Activated naive CD4-positive, alpha-beta T cell treated with Interleukin-2 at 50 U/mL for 16 hours (primary cell): ENCODE results near the gene UBE2I.
A peak's percentile ranks its signal among the peaks of the same experiment; 100 is the strongest.
"Not testable (repeated sequence)": the region's sequence is repeated elsewhere in the genome, so short reads cannot be mapped to it uniquely, and the experiment has no call there.

Source experiments
- DNase-seq: peaks from one replicate; pipeline ENCODE4 v3.0.0-alpha.2; 2020

Gene UBE2I

GRCh38 chr16:1293921-1294656 is 15.3 kb upstream of the UBE2I start:
- DNase-seq: no peak

GRCh38 chr16:1295465-1295864 is 14.0 kb upstream of the UBE2I start:
- no peak for DNase-seq

- DNase-seq: not testable (repeated sequence)
These were observed 12.8 kb upstream of the UBE2I start for GRCh38 chr16:1296688-1297017.

GRCh38 chr16:1297018-1297696 is 12.3 kb upstream of the UBE2I start:
- no peak for DNase-seq

- no peak for DNase-seq
These were observed 11.0 kb upstream of the UBE2I start for GRCh38 chr16:1298406-1298805.

- no peak for DNase-seq
These were observed 10.2 kb upstream of the UBE2I start for GRCh38 chr16:1299012-1299867.

- no peak for DNase-seq
These were observed 9.6 kb upstream of the UBE2I start for GRCh38 chr16:1299868-1300203.

GRCh38 chr16:1300664-1301476 is 8.6 kb upstream of the UBE2I start:
- DNase-seq: peak; percentile 77

- DNase-seq: no peak
These were observed 7.9 kb upstream of the UBE2I start for GRCh38 chr16:1301562-1301961.

- no peak for DNase-seq
These were observed 3.6 kb upstream of the UBE2I start for GRCh38 chr16:1305823-1306222.

- DNase-seq: no peak
These were observed 3.1 kb upstream of the UBE2I start for GRCh38 chr16:1306334-1306733.

GRCh38 chr16:1308036-1308976 is 1.1 kb upstream of the UBE2I start:
- no peak for DNase-seq

GRCh38 chr16:1309888-1310831 is 724 bp downstream of the UBE2I start:
- DNase-seq: peak; percentile 69

GRCh38 chr16:1310832-1311200 is 1.4 kb downstream of the UBE2I start:
- peak; percentile 28 for DNase-seq

GRCh38 chr16:1311212-1311737 is 1.8 kb downstream of the UBE2I start:
- no peak for DNase-seq

GRCh38 chr16:1311738-1312466 is 2.5 kb downstream of the UBE2I start:
- DNase-seq: no peak

GRCh38 chr16:1312467-1312816 is 3.0 kb downstream of the UBE2I start:
- DNase-seq: no peak

- DNase-seq: no peak
These were observed 3.5 kb downstream of the UBE2I start for GRCh38 chr16:1312903-1313302.

GRCh38 chr16:1313721-1314369 is 4.4 kb downstream of the UBE2I start:
- no peak for DNase-seq
